ENCODE data around the gene DCAKD.

Gene DCAKD

DNA sequence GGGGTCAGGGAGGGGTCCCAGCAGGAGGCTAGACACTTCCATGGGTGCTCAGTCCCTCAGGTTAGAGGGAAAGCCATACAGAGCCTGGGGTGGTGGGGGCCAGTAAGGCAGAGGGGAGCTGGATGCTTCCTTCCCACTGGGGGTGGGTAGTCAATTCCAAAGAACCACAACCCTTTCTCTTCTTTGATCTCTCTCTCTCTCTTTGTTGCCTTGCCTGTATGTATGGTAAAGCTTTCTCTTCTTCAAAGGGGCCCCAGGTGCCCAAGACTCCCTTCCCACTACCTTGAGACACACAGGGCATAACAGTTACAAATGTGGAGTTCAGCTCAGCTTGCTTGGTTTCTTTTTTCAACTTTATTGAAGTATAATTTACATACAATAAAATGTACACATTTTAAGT lies 52.8 kb downstream of the DCAKD start:
- no peak for DNase-seq

DNA sequence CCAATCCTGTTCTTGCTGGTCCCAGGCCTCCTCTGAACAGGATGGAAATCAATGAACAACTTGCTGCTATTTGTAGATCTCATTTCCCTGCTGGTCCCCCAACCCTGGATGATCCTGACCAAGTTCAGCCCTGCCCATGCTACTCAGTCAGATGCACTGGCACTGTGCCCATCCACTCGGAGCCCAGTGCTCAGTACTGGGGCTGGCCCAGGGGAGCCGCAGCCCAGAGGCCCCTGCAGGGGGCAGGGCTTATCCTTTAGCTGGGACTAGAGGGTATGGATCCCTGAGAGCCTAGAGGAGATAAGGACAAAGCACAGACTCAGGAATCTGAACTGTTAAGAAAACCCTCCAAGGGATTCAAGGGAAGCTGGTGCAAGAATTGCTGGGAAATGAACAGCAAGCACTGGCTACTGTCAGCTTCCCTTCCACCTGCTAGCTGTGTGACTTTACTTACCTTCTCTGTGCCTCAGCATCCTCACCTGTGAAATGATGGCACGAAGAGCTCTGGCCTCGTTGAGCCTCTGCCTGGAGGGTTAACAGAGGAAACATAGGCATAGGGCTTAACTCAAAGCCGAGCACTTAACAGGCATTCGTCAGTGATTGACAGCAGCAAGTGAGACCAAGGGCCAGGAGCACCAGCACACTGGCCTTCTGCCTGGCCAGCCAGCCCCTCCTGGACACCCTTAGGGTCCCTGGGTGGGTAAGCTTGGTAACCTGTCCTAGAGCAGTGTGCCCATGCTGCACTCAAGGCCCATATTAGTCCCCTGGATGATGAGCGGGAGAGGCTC lies 53.5 kb downstream of the DCAKD start:
- no peak for DNase-seq

GRCh38 chr17:44996304-44996703 lies 55.1 kb downstream of the DCAKD start:
- no peak for DNase-seq

GRCh38 chr17:44995436-44996001 lies 55.9 kb downstream of the DCAKD start:
- DNase-seq, result no peak

- no peak for DNase-seq
These were observed 59.0 kb downstream of the DCAKD start for GRCh38 chr17:44992242-44992939.

DNA sequence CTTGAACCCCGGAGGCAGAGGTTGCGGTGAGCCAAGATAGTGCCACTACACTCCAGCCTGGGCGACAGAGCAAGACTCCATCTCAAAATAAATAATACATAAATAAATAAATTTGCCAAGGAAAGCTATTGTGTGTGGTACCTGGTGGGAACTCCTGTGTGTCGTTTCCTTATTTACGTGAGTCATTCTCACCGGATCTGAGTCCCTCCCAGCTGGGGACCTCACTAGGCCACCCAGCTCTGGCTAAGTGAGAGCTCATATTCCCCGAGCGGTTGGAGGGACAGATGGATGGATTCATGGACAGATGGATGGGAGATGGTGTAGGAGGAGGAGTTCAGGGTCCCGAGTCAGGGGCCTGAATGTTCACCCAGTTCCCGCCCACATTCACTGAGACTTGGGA lies 60.4 kb downstream of the DCAKD start:
- DNase-seq, result no peak

DNA sequence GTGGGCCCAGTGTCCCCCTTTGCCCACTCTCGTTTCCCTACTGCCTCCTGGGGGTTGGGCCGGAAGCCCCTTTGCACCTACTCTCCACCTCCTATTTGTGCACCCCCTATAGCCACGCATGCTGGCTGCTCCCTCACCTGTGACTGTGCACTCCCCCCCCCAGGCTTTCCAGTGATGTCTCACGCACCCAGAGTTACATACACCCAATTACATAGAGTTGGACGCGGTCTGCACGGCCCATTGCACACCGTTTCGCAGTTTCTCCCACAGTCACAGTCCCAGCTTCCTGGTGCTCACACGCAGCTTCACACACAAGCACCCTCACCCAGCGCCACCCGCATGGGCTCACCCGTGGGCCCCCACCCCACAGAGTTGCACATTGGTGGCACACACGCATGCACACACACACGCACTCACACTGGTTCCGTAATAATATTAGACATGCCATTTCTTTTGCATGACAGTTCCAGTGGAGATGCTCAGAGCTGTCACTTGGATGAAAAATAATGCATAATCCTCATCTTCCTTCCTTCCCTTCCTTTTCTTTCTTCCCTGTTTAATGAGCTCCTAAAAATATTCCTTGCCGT lies 61.8 kb downstream of the DCAKD start:
- no peak for DNase-seq

DNA sequence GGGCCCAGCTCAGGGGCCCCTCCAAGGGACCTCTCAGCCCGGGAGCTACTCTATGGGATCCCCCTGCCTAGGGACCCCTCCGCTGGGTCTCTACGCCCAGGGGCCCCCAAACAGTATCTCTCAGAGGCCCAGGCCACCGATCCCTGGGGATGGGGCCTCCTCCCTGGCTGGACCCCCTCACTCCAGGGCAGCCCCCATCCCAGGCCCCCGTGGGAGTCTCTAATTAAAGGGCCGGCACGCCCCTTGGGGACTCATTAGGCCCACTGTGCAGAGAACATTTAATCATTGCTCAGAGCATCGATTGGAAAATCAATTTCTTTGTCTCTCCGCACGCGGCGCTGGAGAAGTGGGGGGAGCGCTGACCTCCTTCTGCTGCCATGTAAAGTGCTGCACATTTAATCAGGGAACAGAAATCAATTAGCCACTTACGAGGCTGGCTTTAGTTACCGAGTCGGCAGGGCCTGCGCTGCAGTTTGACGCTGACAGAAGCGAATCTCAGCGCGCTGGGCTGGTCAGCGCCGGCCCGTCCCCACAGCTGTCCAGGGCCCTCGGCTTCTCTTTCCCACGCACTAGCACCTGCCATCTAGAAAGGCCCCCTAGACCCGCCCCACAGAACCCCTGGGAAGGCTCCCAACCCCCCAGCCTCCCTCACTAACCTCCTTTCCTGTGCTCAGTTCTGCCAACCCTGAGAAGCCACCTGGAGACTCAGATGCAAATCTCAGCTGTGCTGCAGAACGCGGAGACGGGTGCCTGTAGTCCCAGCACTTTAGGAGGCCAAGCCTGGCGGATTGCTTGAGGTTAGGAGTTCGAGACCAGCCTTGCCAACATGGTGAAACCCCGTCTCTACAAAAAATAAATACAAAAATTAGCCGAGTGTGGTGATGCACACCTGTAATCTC lies 63.1 kb downstream of the DCAKD start:
- no peak for DNase-seq

GRCh38 chr17:44983563-44983962 lies 67.9 kb downstream of the DCAKD start:
- no peak for DNase-seq

- DNase-seq, result no peak
These were observed 69.2 kb downstream of the DCAKD start for GRCh38 chr17:44982113-44982702.

DNA sequence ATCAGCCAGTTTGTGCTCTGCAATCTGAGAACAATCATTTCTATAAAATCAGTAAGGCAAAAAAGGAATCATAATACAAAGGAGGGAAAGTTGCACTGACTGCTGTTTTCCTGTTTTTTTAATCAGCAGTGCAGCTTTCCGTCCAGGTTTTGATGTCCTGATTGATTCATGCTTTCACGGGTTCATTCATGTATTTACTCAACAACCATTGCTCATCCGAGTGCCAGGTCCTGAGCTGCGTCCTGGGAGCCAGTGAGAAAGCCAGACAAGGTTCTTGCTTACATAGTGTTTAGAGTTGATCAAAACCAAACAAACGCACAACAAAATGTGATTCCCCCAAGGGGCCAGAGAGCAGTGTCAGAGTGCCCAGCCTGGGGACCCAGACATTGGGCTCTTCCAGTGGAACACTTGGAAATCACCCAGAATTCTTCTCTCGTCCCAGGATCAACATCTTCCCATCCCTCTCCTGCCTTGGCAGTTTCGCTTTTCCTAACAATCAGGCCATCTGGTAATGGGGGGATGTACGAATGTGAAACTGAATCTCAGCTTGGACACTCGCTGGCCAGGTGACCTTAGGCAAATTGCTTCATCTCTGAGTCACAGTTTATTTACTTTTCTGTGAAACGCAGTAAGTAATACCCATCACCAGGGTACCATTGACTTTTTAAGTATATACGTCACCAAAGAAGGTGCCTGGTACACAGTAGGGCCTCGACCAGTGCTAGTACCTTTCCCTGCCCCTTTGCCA lies 70.0 kb downstream of the DCAKD start:
- DNase-seq, result no peak

- DNase-seq, result no peak
These were observed 71.9 kb downstream of the DCAKD start for GRCh38 chr17:44979426-44979995.

GRCh38 chr17:44978807-44979206 lies 72.6 kb downstream of the DCAKD start:
- no peak for DNase-seq

GRCh38 chr17:44977814-44978550 lies 73.5 kb downstream of the DCAKD start:
- DNase-seq, result no peak

GRCh38 chr17:44977065-44977464 lies 74.4 kb downstream of the DCAKD start:
- DNase-seq, result no peak

DNA sequence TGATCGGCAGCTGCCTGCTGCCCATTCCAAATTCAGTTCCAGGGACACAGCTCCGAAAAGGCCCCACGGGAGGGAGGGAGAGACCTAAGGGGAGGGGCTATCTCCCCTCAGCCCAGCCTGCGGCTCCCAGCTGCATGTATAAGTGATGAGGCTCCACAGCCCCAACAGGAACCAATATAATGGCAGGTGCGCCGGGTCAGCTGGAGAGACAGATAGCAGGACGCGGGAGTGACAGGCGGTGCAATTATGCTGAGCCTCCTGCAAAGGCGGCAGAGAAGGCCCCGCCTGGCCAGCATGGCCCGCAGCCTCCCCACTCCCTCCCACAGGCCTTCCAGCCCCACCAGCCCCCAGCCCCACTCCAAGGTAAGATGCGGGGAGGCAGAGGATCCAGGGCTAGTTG lies 75.2 kb downstream of the DCAKD start:
- no peak for DNase-seq

All from CD4-positive, alpha-beta T cell treated with Interleukin-1 beta for 1 hour (primary cell).